ENCODE measurements around the gene NCOA3. TPM values are rescaled to one million over a fixed set of nuclear protein-coding genes. Genes with fewer than 3 reads are reported as not detected.

Gene NCOA3
- total RNA-seq, 1 donor from 2014 or later = 23.8 TPM

DNA sequence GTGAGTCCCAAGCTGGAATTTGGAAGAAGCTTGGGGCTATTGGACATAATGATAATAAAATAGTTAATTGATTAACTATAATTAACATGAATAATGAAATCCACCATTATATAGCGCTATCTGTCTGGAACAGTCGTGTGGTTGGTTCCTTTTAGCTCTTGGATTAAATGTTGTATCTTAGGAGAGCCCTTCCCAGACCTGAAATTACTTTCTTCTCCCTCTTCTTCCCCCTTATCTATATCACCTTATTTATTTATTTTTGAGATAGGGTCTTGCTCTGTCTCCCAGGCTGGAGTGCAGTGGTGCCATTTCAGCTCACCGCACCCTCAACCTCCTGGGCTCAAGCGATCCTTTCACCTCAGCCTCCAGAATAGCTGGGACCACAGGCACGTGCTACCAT lies 64.6 kb downstream of the NCOA3 start:
- no peak overlapping the region for H3K4me3 ChIP-seq
- H3K27ac ChIP-seq (replicated peaks) = peak overlapping the region; percentile 62
- peaks cover 8% of the 10 kb centered on the region for H3K36me3 ChIP-seq
- H3K4me1 ChIP-seq = peaks cover 72% of the 10 kb centered on the region
- no peak for DNase-seq
- no peaks in the 10 kb centered on the region for H3K27me3 ChIP-seq (ENCODE audit: low read depth)
- H3K9me3 ChIP-seq (replicated peaks) = peaks cover 6% of the 10 kb centered on the region
- intact Hi-C loops (cut with micrococcal nuclease) = no loop called here
- TF ChIP-seq CTCF (IDR thresholded peaks at IDR 0.05; ENCODE audit: borderline replicate concordance) = no peak

DNA sequence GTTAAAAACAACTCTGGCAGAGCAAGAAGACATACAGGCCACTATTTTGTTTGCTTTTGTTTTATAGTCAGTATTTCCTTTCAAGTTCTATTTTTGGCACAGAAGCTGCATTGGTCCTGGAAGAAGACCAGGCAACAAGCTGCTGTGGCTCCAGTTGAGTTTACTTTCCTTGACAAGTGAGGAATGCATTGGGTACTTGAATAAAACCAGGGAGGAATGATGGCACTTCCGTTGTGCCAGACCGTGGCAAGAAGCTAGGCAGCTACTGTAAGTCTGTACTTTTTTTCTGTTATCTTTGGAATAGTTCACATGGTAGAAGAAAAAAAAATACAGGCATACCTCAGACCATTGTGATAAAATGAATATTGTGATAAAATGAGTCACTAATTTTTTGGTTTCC lies 66.3 kb downstream of the NCOA3 start:
- H3K4me3 ChIP-seq = no peak overlapping the region
- H3K36me3 ChIP-seq = peaks cover 17% of the 10 kb centered on the region
- peaks cover 60% of the 10 kb centered on the region for H3K4me1 ChIP-seq
- no peak for DNase-seq
- TF ChIP-seq CTCF (IDR thresholded peaks at IDR 0.05; ENCODE audit: borderline replicate concordance) = no peak
- peaks cover 17% of the 10 kb centered on the region for H3K9me3 ChIP-seq (replicated peaks)
- intact Hi-C loops (cut with micrococcal nuclease) = no loop called here
- H3K27ac ChIP-seq (replicated peaks) = peak overlapping the region; percentile 72
- no peaks in the 10 kb centered on the region for H3K27me3 ChIP-seq (ENCODE audit: low read depth)

DNA sequence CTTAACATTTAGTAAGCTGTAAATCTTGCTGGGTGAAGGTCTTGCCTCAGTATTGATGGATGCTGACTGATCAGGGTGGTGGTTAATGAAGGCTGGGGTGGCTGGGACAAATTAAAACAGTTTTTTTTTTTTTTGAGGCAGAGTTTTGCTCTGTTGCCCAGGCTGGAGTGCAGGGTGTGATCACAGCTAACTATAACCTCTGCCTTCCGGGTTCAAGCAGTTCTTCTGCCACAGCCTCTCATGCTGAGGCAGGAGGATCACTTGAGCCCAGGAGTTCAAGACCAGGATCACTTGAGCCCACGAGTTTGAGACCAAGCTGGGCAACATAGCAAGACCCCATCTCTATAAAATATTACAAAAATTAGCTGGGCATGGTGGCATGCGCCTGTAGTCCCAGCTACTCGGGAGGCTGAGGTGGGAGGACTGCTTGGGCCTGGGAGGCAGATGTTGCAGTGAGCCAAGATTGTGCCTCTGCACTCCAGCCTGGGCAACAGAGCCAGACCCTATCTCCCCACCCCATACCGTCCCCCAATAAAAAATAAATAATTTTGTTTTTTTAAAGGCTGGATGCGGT lies 67.2 kb downstream of the NCOA3 start:
- Histone ChIP-seq H3K36me3 (peaks cover 17% of the 10 kb centered on the region), H3K9me3 (replicated peaks) (peaks cover 17% of the 10 kb centered on the region), H3K4me3 (no peak overlapping the region), H3K27ac (replicated peaks) (peak overlapping the region; percentile 72), H3K27me3 (ENCODE audit: low read depth) (no peaks in the 10 kb centered on the region), H3K4me1 (peaks cover 62% of the 10 kb centered on the region)
- DNase-seq = no peak
- no peak for TF ChIP-seq CTCF (IDR thresholded peaks at IDR 0.05; ENCODE audit: borderline replicate concordance)
- intact Hi-C loops (cut with micrococcal nuclease) = no loop called here

- intact Hi-C loops (cut with micrococcal nuclease) = no loop called here
- no peak for DNase-seq
- Histone ChIP-seq H3K27ac (replicated peaks) (no peak overlapping the region), H3K27me3 (ENCODE audit: low read depth) (no peaks in the 10 kb centered on the region), H3K4me3 (no peak overlapping the region), H3K4me1 (peaks cover 62% of the 10 kb centered on the region), H3K9me3 (replicated peaks) (peaks cover 17% of the 10 kb centered on the region), H3K36me3 (peaks cover 17% of the 10 kb centered on the region)
- no peak for TF ChIP-seq CTCF (IDR thresholded peaks at IDR 0.05; ENCODE audit: borderline replicate concordance)
Measured at GRCh38 chr20:47571426-47571825, 69.7 kb downstream of the NCOA3 start.

GRCh38 chr20:47572105-47572729 lies 70.5 kb downstream of the NCOA3 start:
- peaks cover 62% of the 10 kb centered on the region for H3K4me1 ChIP-seq
- intact Hi-C loops (cut with micrococcal nuclease) = no loop called here

More at GRCh38 chr20:47572105-47572729, 70.5 kb downstream of the NCOA3 start:
- no peaks in the 10 kb centered on the region for H3K27me3 ChIP-seq (ENCODE audit: low read depth)
- no peak for TF ChIP-seq CTCF (IDR thresholded peaks at IDR 0.05; ENCODE audit: borderline replicate concordance)
- DNase-seq = no peak
- H3K36me3 ChIP-seq = peaks cover 17% of the 10 kb centered on the region
- no peak overlapping the region for H3K4me3 ChIP-seq
- H3K27ac ChIP-seq (replicated peaks) = no peak overlapping the region
- H3K9me3 ChIP-seq (replicated peaks) = peaks cover 17% of the 10 kb centered on the region

Data from left ventricle myocardium inferior (tissue), 1 donor.